ENCODE data around the gene GLCCI1. TPM values are rescaled to one million over a fixed set of nuclear protein-coding genes. Genes with fewer than 3 reads are reported as not detected.
"Not testable (repeated sequence)": the region's sequence is repeated elsewhere in the genome, so short reads cannot be mapped to it uniquely, and the experiment has no call there.

The GLCCI1 gene
- polyA plus RNA-seq, 6 donors from 2014 or later, result 17.2 to 35.4 (median 20.9) TPM

- Mint-ChIP-seq H3K4me3 (no peak overlapping the region), H3K36me3 (no peaks in the 10 kb centered on the region), H3K4me1 (peaks cover 24 to 78% (median 36%) of the 10 kb centered on the region in 3 donors), H3K9me3 (no peaks in the 10 kb centered on the region), H3K27me3 (no peaks in the 10 kb centered on the region), H3K27ac (no peak overlapping the region)
- DNase-seq, result no peak
- no peak for ATAC-seq (ENCODE audit: low read depth in 2 of 2)
Measured at GRCh38 chr7:7982904-7983303, 14.3 kb downstream of the GLCCI1 start.

GRCh38 chr7:7984424-7984823 lies 15.8 kb downstream of the GLCCI1 start:
- no peak overlapping the region for H3K4me3 Mint-ChIP-seq
- H3K4me1 Mint-ChIP-seq, result peaks cover 36 to 86% (median 46%) of the 10 kb centered on the region in 3 donors
- no peaks in the 10 kb centered on the region for H3K27me3 Mint-ChIP-seq
- H3K9me3 Mint-ChIP-seq, result no peaks in the 10 kb centered on the region
- no peak for DNase-seq
- no peak overlapping the region for H3K27ac Mint-ChIP-seq
- no peak for ATAC-seq (ENCODE audit: low read depth in 2 of 2)
- H3K36me3 Mint-ChIP-seq, result no peaks in the 10 kb centered on the region

GRCh38 chr7:7988706-7989105 lies 20.1 kb downstream of the GLCCI1 start:
- H3K9me3 Mint-ChIP-seq, result peaks cover 9 to 29% (median 21%) of the 10 kb centered on the region in 7 donors
- H3K4me3 Mint-ChIP-seq, result peak overlapping the region in 1 of 8 donors; percentile 3
- no peaks in the 10 kb centered on the region for H3K27me3 Mint-ChIP-seq
- H3K36me3 Mint-ChIP-seq, result peaks cover 21 to 26% of the 10 kb centered on the region in 2 donors
- peaks cover 29 to 65% (median 43%) of the 10 kb centered on the region in 3 donors for H3K4me1 Mint-ChIP-seq
- ATAC-seq (ENCODE audit: low read depth in 2 of 2) (no peak), DNase-seq (no peak)
- peak overlapping the region in 2 of 6 donors; percentile 6 to 71 for H3K27ac Mint-ChIP-seq

GRCh38 chr7:7989133-7989532 lies 20.5 kb downstream of the GLCCI1 start:
- Mint-ChIP-seq H3K4me1 (peaks cover 29 to 64% (median 41%) of the 10 kb centered on the region in 3 donors), H3K9me3 (peaks cover 9 to 29% (median 21%) of the 10 kb centered on the region in 7 donors), H3K27ac (peak overlapping the region in 4 of 6 donors; percentile 4 to 68 (median 18)), H3K36me3 (peaks cover 21 to 26% of the 10 kb centered on the region in 2 donors), H3K4me3 (peak overlapping the region in 5 of 8 donors; percentile 2 to 68 (median 23)), H3K27me3 (no peaks in the 10 kb centered on the region)
- DNase-seq, result no peak
- no peak for ATAC-seq (ENCODE audit: low read depth in 2 of 2)

- DNase-seq (no peak), ATAC-seq (ENCODE audit: low read depth in 2 of 2) (no peak)
- H3K4me1 Mint-ChIP-seq, result peaks cover 33 to 63% (median 41%) of the 10 kb centered on the region in 3 donors
Measured at GRCh38 chr7:7989616-7990440, 21.2 kb downstream of the GLCCI1 start.

GRCh38 chr7:7990441-7990761 lies 21.8 kb downstream of the GLCCI1 start:
- H3K36me3 Mint-ChIP-seq, result peaks cover 21 to 32% of the 10 kb centered on the region in 2 donors
- H3K9me3 Mint-ChIP-seq, result peaks cover 9 to 35% (median 25%) of the 10 kb centered on the region in 7 donors
- peak overlapping the region in 2 of 6 donors; percentile 67 to 68 for H3K27ac Mint-ChIP-seq
- H3K4me3 Mint-ChIP-seq, result peak overlapping the region in 2 of 8 donors; percentile 26 to 41
- ATAC-seq (ENCODE audit: low read depth in 2 of 2) (no peak), DNase-seq (no peak)
- H3K27me3 Mint-ChIP-seq, result no peaks in the 10 kb centered on the region
- peaks cover 33 to 57% (median 42%) of the 10 kb centered on the region in 3 donors for H3K4me1 Mint-ChIP-seq

More at GRCh38 chr7:7989616-7990440, 21.2 kb downstream of the GLCCI1 start:
- Mint-ChIP-seq H3K27ac (peak overlapping the region in 4 of 6 donors; percentile 4 to 81 (median 44)), H3K27me3 (no peaks in the 10 kb centered on the region), H3K4me3 (peak overlapping the region in 6 of 8 donors; percentile 1 to 68 (median 32)), H3K9me3 (peaks cover 9 to 30% (median 21%) of the 10 kb centered on the region in 7 donors), H3K36me3 (peaks cover 21 to 27% of the 10 kb centered on the region in 2 donors)

GRCh38 chr7:7992506-7992905 lies 23.9 kb downstream of the GLCCI1 start:
- peaks cover 21 to 32% of the 10 kb centered on the region in 2 donors for H3K36me3 Mint-ChIP-seq
- H3K27ac Mint-ChIP-seq, result no peak overlapping the region
- ATAC-seq (ENCODE audit: low read depth in 2 of 2), result no peak
- no peaks in the 10 kb centered on the region for H3K27me3 Mint-ChIP-seq
- no peak for DNase-seq
- peaks cover 9 to 36% (median 26%) of the 10 kb centered on the region in 7 donors for H3K9me3 Mint-ChIP-seq
- peaks cover 33 to 44% (median 36%) of the 10 kb centered on the region in 3 donors for H3K4me1 Mint-ChIP-seq
- H3K4me3 Mint-ChIP-seq, result no peak overlapping the region

GRCh38 chr7:7995348-7995747 lies 26.8 kb downstream of the GLCCI1 start:
- Mint-ChIP-seq H3K27ac (peak overlapping the region in 1 of 6 donors; percentile 47), H3K36me3 (peaks cover 21 to 32% of the 10 kb centered on the region in 2 donors), H3K9me3 (peaks cover 9 to 38% (median 29%) of the 10 kb centered on the region in 7 donors), H3K4me1 (peaks cover 11 to 17% (median 13%) of the 10 kb centered on the region in 3 donors)
- H3K4me3 Mint-ChIP-seq; ATAC-seq (ENCODE audit: low read depth in 2 of 2); H3K27me3 Mint-ChIP-seq; DNase-seq: not testable (repeated sequence)

GRCh38 chr7:7996568-7996967 lies 28.0 kb downstream of the GLCCI1 start:
- no peaks in the 10 kb centered on the region for H3K27me3 Mint-ChIP-seq
- H3K27ac Mint-ChIP-seq, result peak overlapping the region in 2 of 6 donors; percentile 19 to 42
- peaks cover 8 to 14% (median 10%) of the 10 kb centered on the region in 3 donors for H3K4me1 Mint-ChIP-seq
- H3K4me3 Mint-ChIP-seq, result no peak overlapping the region
- DNase-seq, result no peak
- H3K9me3 Mint-ChIP-seq, result peaks cover 8 to 42% (median 35%) of the 10 kb centered on the region in 7 donors
- no peak for ATAC-seq (ENCODE audit: low read depth in 2 of 2)
- H3K36me3 Mint-ChIP-seq, result peaks cover 19 to 26% of the 10 kb centered on the region in 2 donors

GRCh38 chr7:8000315-8000941 lies 31.8 kb downstream of the GLCCI1 start:
- ATAC-seq (ENCODE audit: low read depth in 2 of 2), result no peak
- Mint-ChIP-seq H3K27ac (peak overlapping the region in 1 of 6 donors; percentile 21), H3K4me3 (no peak overlapping the region), H3K4me1 (peaks cover 10 to 24% (median 17%) of the 10 kb centered on the region in 3 donors), H3K27me3 (no peaks in the 10 kb centered on the region), H3K36me3 (peaks cover 6 to 7% of the 10 kb centered on the region in 2 donors), H3K9me3 (peaks cover 0 to 25% (median 18%) of the 10 kb centered on the region in 7 donors)
- no peak for DNase-seq

- Mint-ChIP-seq H3K9me3 (peaks cover 0 to 23% (median 18%) of the 10 kb centered on the region in 7 donors), H3K4me1 (peaks cover 7 to 15% (median 12%) of the 10 kb centered on the region in 3 donors), H3K27ac (peak overlapping the region in 4 of 6 donors; percentile 0 to 41 (median 12)), H3K36me3 (peaks cover 16% of the 10 kb centered on the region in 2 donors), H3K4me3 (no peak overlapping the region), H3K27me3 (no peaks in the 10 kb centered on the region)
- DNase-seq (no peak), ATAC-seq (ENCODE audit: low read depth in 2 of 2) (no peak)
Measured at GRCh38 chr7:8003077-8003476, 34.5 kb downstream of the GLCCI1 start.

- Mint-ChIP-seq H3K4me3 (no peak overlapping the region), H3K27ac (peak overlapping the region in 1 of 6 donors; percentile 37), H3K9me3 (peaks cover 0 to 21% (median 14%) of the 10 kb centered on the region in 7 donors), H3K36me3 (peaks cover 16% of the 10 kb centered on the region in 2 donors), H3K4me1 (peaks cover 7 to 15% (median 12%) of the 10 kb centered on the region in 3 donors), H3K27me3 (no peaks in the 10 kb centered on the region)
- DNase-seq, result no peak
- ATAC-seq (ENCODE audit: low read depth in 2 of 2), result no peak
Measured at GRCh38 chr7:8005279-8005678, 36.7 kb downstream of the GLCCI1 start.

- ATAC-seq (ENCODE audit: low read depth in 2 of 2) (no peak), DNase-seq (no peak)
- Mint-ChIP-seq H3K27ac (peak overlapping the region in 2 of 6 donors; percentile 24 to 79), H3K4me3 (peak overlapping the region in 1 of 8 donors; percentile 45), H3K4me1 (peaks cover 4 to 15% (median 11%) of the 10 kb centered on the region in 3 donors), H3K27me3 (no peaks in the 10 kb centered on the region), H3K36me3 (peaks cover 4 to 11% of the 10 kb centered on the region in 2 donors), H3K9me3 (no peaks in the 10 kb centered on the region)
Measured at GRCh38 chr7:8014399-8014798, 45.8 kb downstream of the GLCCI1 start.
